SK-N-MC (cell line): ENCODE data around the gene CCDC74A.
"Not testable (repeated sequence)": the region's sequence is repeated elsewhere in the genome, so short reads cannot be mapped to it uniquely, and the experiment has no call there.

ENCODE experiments used
- EZH2 ChIP-seq: fragments of 200-600 bp; sonication (generic); IDR thresholded peaks from one replicate; pipeline ENCODE4 v1.6.1; 2017; ENCODE audit warnings: antibody characterized with exemption
- POLR2AphosphoS5 ChIP-seq: IDR thresholded peaks from 2 replicates; pipeline ENCODE4 v1.6.1; 2012; ENCODE audit warnings: mild to moderate bottlenecking, low read depth, low read length, borderline replicate concordance

DNA sequence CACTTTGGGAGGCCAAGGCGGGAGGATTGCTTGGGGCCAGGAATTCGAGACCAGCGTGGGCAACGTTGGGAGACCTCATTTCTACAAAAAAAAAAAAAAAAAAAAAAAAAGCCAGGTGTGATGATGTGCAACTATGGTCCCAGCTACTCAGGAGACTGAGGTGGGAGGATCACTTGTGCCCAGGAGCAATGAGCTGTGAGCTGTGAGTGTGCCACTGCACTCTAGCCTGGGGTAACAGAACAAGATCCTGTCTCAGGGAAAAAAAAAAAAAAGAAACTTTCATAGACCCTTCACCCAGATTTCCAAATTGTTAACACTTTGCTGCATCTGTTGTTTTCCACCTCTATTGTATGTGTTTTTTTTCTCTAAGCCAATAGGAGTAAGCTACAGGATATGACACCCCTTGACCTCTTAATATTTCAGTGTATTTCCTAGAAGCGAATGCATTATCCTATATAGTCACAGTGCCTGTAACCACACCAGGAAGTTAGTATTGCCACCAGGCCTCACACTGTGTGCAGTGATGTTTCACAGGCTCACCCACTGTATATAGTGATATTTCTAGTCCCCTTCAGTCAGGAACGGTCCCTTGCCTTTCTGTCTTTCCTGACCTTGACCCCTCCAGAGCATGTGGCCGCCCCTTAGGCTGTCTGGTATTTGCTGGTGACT, 23.5 kb upstream of the CCDC74A start:
- TF ChIP-seq POLR2AphosphoS5, EZH2: not testable (repeated sequence)
